Measurements from ENCODE around the gene PLA2G10.
"Not testable (repeated sequence)": the region's sequence is repeated elsewhere in the genome, so short reads cannot be mapped to it uniquely, and the experiment has no call there.

PLA2G10 gene

DNA sequence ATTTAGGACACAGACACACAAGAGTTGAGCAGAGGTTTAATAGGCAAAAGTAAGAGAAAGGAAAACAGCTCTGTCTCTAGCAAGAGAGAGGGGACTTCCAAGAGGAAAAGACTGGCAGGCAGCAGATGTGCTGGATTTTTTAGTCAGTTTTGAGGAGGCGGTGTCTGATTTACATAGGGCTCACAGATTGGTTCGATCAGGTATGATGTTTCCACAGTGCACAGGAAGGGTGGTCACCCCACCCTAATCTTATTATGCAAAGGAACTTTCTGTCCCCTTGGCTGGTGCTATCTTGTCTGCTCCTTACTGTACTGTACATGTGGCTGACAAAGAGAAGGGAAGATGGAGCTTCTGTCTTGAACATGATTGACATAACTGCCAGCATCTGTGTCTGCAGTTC lies 36.0 kb downstream of the PLA2G10 start:
- DNase-seq = no peak

DNA sequence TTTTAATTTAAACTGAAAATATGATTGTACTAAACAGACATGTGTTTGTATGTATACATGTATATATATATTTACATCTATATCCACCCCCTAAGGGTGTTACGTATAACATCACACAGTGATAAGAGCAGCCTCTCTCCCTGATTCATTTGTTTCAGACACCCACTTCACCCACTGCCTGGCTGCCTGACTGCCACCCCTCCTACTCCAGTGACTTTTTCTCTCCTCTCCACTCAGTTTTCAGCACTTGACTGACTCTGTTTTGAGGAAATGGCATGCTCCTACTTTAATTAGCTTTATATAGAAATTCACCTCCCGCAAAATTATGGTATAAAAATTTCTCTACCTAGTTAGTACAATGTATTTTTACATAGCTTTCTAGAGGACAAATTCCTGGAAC lies 41.4 kb downstream of the PLA2G10 start:
- no peak for DNase-seq

DNA sequence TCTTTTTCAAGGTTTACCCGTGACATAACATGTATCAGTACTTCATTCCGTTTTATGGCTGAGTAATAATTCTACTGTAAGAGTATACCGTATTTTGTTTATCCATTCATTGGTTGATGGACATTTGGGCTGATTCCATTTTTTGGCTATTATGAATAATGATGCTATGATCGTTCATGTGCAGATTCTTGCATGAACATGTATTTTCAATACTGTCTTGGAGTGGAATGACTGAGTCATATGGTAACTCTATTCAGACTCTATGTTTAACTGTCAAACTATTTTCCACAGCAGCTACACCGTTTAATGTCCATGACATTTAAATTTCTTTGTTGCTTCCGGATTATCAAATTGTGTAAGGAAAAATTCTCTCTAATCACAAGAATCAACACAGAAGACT lies 43.5 kb downstream of the PLA2G10 start:
- DNase-seq = no peak

DNA sequence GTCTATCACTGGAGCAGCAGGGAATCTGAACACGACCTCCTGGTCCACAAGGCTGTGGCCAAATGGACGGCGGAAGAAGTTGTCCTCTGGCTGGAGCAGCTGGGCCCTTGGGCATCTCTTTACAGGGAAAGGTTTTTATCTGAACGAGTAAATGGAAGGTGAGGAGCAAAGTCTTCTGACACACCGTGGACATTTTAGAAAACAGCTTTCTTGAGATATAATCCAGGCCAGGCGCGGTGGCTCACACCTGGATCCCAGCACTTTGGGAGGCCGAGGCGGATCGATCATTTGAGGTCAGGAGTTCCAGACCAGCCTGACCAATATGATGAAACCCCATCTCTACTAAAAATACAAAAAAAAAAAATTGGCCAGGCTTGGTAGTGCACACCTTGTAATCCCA lies 44.3 kb downstream of the PLA2G10 start:
- no peak for DNase-seq

DNA sequence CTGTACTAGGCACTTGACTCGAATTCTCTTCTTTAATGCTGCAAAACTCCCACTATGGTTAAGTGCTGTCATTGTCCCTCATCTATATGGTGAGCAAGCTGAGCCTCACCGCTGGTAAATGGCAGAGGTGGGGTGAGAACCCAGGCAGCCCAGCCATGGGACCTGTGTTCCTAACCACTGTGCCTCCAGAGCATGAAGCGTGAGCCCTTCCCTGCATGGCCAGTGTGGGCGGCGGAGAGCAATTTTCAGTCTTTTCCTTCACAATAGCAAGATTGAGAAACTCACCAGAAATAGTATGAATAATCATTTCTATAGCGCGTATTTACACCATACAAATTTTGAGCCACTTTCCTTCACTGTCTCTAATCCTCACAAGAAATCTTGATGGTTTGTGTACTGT lies 52.2 kb downstream of the PLA2G10 start:
- no peak for DNase-seq

DNA sequence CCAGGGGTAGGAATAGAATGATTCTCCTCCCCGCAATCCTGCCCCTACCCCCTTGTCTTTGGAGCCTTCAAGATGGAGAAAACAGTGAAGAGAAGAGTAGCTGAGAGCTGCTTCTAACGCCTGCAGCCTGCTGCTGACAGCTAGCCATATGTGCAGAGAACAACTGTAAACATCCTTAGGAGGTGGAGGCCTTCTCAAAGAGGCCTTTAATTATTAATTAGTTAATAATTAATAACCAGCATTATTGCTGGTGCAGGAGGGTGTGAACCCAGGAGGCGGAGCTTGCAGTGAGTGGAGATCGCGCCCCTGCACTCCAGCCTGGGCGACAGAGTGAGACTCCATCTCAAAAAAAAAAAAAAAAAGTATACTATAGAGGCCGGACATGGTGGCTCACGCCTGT lies 52.9 kb downstream of the PLA2G10 start:
- DNase-seq = no peak

DNA sequence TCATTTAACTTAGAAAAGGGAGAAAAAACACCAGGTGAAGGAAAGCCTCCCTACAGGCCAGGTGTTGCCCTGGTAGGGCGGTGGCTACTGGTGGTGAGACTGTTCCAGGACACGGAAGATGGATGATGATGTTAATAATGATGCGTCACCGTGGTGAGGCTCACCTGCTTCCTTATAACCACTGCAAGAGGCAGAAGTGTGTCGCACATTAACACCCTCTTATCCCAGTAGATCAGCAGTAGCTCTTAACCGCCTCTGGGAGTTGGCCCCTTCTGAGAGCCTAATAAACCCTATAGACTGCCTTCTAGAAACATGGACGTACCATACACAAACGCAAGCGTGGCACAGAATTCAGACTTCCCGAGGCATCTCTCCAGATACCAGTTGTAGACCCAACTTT lies 53.6 kb downstream of the PLA2G10 start:
- peak; percentile 24 for DNase-seq

DNA sequence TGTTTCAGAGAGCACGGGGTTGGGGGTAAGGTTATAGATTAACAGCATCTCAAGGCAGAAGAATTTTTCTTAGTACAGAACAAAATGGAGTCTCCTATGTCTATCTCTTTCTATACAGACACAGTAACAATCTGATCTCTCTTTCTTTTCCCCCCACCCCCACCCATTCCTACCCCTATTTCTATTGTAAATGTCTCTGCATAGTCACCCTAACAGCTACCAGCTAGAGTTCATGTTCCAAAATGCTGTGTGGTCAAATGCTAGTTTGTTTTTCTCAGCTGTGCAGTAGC lies 57.2 kb downstream of the PLA2G10 start:
- not testable (repeated sequence) for DNase-seq

DNA sequence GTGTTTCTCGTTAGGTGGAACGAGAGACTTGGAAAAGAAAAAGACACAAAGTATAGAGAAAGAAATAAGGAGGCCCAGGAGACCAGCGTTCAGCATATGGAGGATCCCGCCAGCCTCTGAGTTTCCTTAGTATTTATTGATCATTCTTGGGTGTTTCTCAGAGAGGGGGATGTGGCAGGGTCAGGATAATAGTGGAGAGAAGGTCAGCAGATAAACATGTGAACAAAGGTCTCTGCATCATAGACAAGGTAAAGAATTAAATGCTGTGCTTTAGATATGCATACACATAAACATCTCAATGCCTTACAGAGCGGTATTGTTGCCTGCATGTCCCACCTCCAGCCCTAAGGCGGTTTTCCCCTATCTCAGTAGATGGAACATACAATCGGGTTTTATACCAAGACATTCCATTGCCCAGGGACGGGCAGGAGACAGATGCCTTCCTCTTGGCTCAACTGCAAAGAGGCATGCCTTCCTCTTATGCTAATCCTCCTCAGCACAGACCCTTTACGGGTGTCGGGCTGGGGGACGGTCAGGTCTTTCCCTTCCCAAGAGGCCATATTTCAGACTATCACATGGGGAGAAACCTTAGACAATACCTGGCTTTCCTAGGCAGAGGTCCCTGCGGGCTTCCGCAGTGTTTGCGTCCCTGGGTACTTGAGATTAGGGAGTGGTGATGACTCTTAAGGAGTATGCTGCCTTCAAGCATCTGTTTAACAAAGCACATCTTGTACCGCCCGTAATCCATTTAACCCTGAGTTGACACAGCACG lies 57.7 kb downstream of the PLA2G10 start:
- DNase-seq = not testable (repeated sequence)

DNA sequence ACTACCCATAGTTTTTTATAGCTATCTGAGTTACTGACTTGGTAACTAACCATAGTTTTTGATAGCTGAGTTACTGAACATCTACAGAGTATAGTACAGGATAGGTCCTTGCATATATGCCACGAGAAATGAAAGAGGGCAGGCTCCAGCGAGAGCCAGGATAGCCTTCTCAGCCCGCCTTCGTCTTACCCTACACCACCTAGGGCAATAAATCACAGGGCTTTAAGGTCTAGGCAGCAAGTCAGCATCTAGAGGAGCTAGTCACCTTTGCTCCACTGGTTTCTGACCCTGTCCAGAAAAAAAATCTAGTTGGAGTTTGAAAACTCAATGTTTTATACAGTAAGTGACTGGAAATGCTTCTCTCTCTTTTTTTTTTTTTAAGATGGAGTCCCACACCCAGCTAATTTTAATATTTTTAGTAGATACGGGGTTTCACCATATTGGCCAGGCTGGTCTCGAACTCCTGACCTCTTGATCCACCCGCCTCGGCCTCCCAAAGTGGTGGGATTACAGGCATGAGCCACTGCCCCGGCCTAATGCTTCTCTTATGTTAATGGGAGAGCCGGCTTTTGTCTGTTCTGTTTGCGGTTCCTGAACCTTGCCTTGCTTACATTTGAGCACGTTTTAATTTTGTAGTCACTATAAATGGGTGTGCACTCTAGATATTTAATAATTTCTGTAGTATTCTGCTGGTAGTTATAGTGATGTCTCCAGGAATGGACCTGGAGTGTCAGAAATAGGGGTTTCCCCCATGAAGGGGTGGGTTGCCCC lies 58.5 kb downstream of the PLA2G10 start:
- DNase-seq = no peak

DNA sequence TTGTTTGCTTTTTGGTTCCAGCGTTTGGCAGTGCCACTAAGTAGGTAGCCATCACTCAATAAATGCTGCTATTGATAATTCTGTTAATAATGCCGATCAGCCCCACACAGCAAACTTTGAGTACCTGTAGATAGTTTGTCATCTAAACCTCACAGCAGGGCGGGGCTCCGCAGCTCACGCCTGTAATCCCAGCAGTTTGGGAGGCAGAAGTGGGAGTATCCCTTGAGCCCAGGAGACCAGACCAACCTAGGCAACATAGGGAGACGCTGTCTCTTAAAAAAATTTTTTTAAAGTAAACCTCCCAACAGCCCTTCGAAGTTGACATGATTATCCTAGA lies 59.8 kb downstream of the PLA2G10 start:
- DNase-seq = no peak

DNA sequence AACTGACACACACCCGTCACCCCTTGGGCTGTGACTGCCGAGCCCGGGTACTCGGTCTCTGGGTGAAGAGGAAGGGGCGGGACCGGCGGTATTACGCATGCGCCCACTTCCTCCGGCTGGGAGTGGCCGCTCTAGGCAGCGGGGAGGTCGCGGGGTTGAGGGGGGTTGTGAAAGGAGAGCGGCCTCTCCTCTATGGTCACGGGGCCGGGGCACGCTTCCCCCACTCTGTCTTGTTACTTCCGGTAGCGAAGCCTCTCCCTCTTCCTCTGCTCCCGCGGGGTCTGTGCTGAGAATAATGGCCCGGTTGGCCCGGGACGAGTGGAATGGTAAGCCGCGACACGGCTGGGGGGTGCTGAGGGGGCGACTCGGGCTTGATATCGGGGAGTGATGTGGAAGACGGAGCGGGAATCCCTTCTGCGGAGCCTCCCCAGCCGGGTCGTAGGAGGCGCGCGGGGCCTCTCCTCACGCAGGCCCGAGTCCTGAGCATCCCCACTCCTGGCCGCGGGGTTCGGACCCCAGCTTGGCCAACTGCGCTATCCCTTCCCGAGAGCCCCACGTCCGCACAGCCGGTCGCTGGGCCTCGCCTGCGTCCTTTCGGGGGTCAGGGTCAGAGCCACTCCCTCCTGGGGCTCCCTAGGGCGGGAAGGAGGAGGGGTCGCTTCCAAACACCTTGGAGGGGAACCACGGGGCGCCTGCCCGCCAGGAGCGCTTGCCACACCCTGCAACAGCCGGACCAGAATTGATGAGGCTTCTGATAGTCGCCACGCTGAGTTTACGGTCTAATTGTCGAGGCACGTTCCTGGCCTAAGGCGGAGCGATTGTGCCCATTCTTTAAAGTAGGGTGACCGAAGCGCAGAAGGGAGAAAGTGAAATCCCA lies 61.2 kb downstream of the PLA2G10 start, which contains the start of gene BFAR:
TSS of gene BFAR (plus strand) at position 259 of the 877 bp plus-strand sequence. CDS start 11,396 bp downstream, outside the sequence.
- DNase-seq = peak; percentile 97

DNA sequence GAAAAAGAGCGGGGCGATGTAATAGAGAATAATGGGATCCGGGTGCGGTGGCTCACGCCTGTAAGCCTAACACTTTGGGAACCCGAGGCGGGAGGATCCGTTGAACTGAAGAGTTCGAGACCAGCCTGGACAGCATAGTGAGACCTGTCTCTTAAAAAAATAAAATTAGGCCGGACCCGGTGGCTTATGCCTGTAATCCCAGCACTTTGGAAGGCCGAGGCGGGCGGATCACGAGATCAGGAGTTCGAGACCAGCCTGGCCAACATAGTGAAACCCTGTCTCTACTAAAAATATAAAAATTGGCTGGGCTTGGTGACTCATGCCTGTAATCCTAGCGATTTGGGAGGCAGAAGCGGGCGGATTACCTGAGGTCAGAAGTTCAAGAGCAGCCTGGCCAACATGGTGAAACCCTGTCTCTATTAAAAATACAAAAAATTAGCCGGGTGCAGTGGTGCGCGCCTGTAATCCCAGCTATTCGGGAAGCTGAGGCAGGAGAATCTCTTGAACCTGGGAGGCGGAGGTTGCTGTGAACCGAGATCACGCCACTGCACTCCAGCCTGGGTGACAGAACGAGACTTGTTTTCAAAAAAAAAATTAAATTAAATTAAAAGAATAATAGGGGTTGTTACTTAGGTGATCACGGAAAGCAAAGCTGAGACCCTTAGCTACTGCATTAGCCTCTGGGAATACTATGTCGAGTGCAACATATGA lies 63.3 kb downstream of the PLA2G10 start:
- peak; percentile 39 for DNase-seq

DNA sequence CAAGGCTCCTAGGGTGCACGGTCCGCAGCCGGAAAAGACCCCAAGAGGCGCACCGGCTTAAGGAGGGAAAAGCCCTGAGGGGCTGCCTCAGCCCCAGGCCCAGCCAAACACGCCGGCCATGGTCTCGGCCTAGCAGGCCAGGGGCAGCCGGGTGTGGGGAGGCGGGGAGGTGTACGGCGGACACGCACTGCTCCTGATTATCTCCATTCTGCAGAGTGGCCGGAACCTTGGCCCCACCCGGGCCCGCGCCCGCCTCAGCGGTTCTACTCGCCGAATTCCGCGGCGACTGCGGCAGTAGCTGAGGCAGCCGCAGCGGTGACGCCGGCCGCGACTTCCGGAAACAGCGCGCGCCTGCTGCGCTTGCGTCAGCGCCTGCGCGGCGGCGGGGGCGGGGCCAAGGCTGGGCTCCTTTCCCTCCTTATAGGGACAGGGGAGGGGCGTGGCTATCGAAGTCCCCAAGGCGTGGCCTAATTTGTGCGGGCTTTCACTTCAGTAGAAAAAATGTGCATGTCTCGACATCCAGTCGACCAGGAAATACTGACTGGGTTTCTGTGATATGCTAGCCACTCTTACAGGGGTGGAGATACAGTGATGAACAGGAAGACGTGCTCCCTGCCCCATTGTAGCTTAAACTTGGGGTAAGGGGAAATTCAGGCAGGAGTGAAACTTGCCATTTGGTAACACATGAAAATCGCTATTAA lies 64.0 kb downstream of the PLA2G10 start, which contains the start of gene PARN:
TSS of gene PARN (minus strand) at position 342 of the 701 bp plus-strand sequence. CDS start at position 207, 135 bp downstream.
- DNase-seq = peak; percentile 97

DNA sequence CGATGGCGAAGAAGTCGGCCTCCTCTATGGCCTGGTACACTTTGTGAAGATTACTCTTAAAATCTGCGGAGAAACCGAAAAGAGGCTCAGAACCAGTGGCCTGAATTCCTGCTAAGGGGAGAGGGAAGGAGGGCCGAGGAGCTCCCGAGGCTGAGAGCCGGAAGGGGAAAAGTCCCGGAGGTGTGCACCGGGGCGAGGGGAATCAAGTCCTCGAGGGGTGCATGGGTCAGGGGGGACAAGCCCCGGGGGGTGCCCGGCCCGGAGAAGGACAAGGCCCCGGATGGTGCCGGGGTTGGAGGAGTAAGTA lies 64.5 kb downstream of the PLA2G10 start:
- DNase-seq = peak; percentile 42

DNA sequence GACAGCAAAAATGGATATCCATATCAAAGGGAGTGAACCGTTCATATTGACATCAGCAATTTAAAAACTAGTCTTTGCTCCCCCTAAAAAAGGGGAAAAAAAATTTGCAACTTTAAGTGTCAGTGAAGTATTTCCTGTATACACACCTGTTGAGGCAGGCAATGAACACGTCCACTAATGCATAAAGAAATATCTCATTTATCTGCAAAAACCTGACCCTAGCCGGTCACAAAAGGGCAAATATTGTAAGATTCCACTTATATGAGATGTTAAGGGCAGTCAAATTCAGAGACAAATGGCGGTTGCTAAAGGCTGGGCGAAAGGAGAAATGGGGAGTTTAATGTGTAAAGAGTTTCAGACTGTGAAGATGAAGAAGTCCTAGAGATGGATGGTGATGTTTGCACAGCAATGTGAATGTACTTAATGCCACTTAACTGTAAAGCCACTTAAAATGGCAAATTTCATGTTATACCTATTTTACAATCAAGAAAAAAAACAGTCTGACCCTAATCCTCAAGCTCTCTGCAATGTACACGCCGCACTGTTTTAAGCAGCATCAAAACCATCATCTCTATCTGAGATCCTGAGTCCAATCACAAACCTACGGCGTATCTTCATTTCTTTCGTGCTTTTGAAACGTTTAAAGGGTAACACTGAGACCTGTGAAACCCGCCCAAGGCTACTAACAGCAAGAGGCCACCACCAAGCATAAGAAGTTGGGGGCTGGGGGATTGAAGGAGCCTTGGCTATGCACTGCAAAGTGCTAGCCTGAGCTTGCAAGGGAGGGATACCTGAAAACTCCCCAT lies 65.1 kb downstream of the PLA2G10 start:
- DNase-seq = no peak

DNA sequence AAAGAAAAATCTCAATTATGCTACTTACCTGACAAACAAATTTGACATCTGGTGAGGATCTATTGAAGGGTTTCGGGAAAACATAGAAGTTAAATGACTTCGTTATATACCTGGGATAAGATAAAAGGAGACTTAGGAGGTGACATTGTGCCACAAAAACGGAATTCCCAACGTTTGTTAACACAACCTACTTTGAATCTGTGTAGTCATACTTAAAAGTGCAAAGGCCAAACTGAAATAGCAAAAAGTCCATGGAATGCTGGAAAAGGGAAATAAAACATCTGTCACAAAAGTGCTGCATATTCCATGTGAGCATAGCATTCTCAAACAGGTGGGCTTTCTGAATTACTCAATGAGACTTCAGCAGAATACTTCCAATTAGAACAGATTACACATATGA lies 67.0 kb downstream of the PLA2G10 start:
- DNase-seq = no peak
